HG03460 (cell line): Measurements from ENCODE around the gene MRI1.

Experiments used
- ATAC-seq: cut with Tn5 transposase; IDR thresholded peaks from one replicate; pipeline ENCODE4 v1.9.1; 2021; ENCODE audit not compliant: unreplicated experiment

MRI1 gene

GRCh38 chr19:13821292-13821691, 57.0 kb downstream of the MRI1 start:
- no peak for ATAC-seq

- no peak for ATAC-seq
Measured at GRCh38 chr19:13823256-13823655, 58.9 kb downstream of the MRI1 start.
